Smooth muscle cell (in vitro differentiated cells): ENCODE results near the gene LAMB3. TPM values are rescaled to one million over a fixed set of nuclear protein-coding genes. Genes with fewer than 3 reads are reported as not detected.

Experiments
- DNase-seq: peaks from one replicate; lab custom pipeline; 2025; ENCODE audit not compliant: unreplicated experiment; lab: John Stamatoyannopoulos, UW
- H2AFZ ChIP-seq: fragments of 200-600 bp; sonication (generic); 2 replicates; pipeline ENCODE4 v1.6.0; 2016; ENCODE audit warnings: antibody characterized with exemption, low read depth, mild to moderate bottlenecking
- H3F3A ChIP-seq: fragments of 200-600 bp; sonication (generic); 2 replicates; pipeline ENCODE4 v1.6.0; 2017; ENCODE audit warnings: antibody characterized with exemption, low read depth
- H3K27ac ChIP-seq: fragments of 200-600 bp; sonication (generic); 2 replicates; pipeline ENCODE4 v1.5.1; 2016; ENCODE audit warnings: low read depth, mild to moderate bottlenecking
- H3K27me3 ChIP-seq: fragments of 200-600 bp; sonication (generic); 2 replicates; pipeline ENCODE4 v1.6.1; 2016; ENCODE audit warnings: low read depth, mild to moderate bottlenecking
- H3K36me3 ChIP-seq: fragments of 200-600 bp; sonication (generic); 2 replicates; pipeline ENCODE4 v1.5.1; 2016; ENCODE audit warnings: low read depth
- H3K4me1 ChIP-seq: fragments of 200-600 bp; sonication (generic); 2 replicates; pipeline ENCODE4 v1.5.1; 2016; ENCODE audit warnings: low read depth
- H3K4me2 ChIP-seq: fragments of 200-600 bp; sonication (generic); 2 replicates; pipeline ENCODE4 v1.6.0; 2016; ENCODE audit warnings: mild to moderate bottlenecking
- H3K4me3 ChIP-seq: fragments of 200-600 bp; sonication (generic); 2 replicates; pipeline ENCODE4 v1.5.1; 2016; ENCODE audit warnings: mild to moderate bottlenecking
- H3K79me2 ChIP-seq: fragments of 200-600 bp; sonication (generic); 2 replicates; pipeline ENCODE4 v1.6.0; 2016; ENCODE audit warnings: low read depth, mild to moderate bottlenecking
- H3K9ac ChIP-seq: fragments of 200-600 bp; sonication (generic); 2 replicates; pipeline ENCODE4 v1.6.0; 2016; ENCODE audit warnings: low read depth
- H3K9me3 ChIP-seq: fragments of 200-600 bp; sonication (generic); replicated peaks from 2 replicates; pipeline ENCODE4 v1.5.1; 2016; ENCODE audit warnings: low read depth
- H4K20me1 ChIP-seq: fragments of 200-600 bp; sonication (generic); 2 replicates; pipeline ENCODE4 v1.6.0; 2016; ENCODE audit warnings: low read depth
- CTCF ChIP-seq: fragments of 200-600 bp; sonication (generic); IDR thresholded peaks from 2 replicates; pipeline ENCODE4 v1.5.1; 2017; ENCODE audit warnings: borderline replicate concordance, mild to moderate bottlenecking, antibody characterized with exemption; ENCODE audit not compliant: insufficient read depth, poor library complexity, severe bottlenecking
- WGBS: methylation state at CpG from one replicate; pipeline ENCODE4 v1.1.7; 2016; ENCODE audit warnings: low lambda C conversion rate; 5-methylcytosine and 5-hydroxymethylcytosine counted together
- polyA plus RNA-seq: library from polyadenylated mRNA; unstranded; fragments of >200 nt; fragmentation: Nextera tagmentation; extraction: Ambion mirVana; gene quantifications from 2 replicates; pipeline ENCODE4 v1.2.1, GENCODE V29; 2016
- total RNA-seq: library from RNA; depleted of rRNA; stranded (reverse); fragments of >200 nt; gene quantifications from 2 replicates; pipeline ENCODE4 v1.2.3, GENCODE V29; 2014

The LAMB3 gene
- total and polyA plus RNA-seq, 2 experiments from 2014 or later = 17.0 to 24.0 TPM

GRCh38 chr1:209619696-209620486 is 32.3 kb downstream of the LAMB3 start:
- Histone ChIP-seq H3K27me3 (no peaks in the 10 kb centered on the region), H3K4me3 (no peak overlapping the region), H3K36me3 (no peaks in the 10 kb centered on the region), H3K27ac (no peak overlapping the region), H3K79me2 (no peaks in the 10 kb centered on the region), H3K4me1 (no peaks in the 10 kb centered on the region), H3K4me2 (no peak overlapping the region), H4K20me1 (no peaks in the 10 kb centered on the region), H3F3A (no peaks in the 10 kb centered on the region), H3K9ac (no peak overlapping the region), H2AFZ (no peak overlapping the region), H3K9me3 (no peaks in the 10 kb centered on the region)
- DNase-seq = no peak
- WGBS = 87% methylated on average over 7 of the region's 7 CpGs
- TF ChIP-seq CTCF = no peak

- Histone ChIP-seq H3K4me1 (no peaks in the 10 kb centered on the region), H3K79me2 (no peaks in the 10 kb centered on the region), H4K20me1 (no peaks in the 10 kb centered on the region), H3K36me3 (no peaks in the 10 kb centered on the region), H3K9ac (no peak overlapping the region), H3K27me3 (peaks cover 8% of the 10 kb centered on the region), H3K4me3 (no peak overlapping the region), H2AFZ (no peak overlapping the region), H3K9me3 (no peaks in the 10 kb centered on the region), H3K4me2 (no peak overlapping the region), H3F3A (no peaks in the 10 kb centered on the region), H3K27ac (no peak overlapping the region)
- 81% methylated on average over 6 of the region's 6 CpGs for WGBS
- no peak for DNase-seq
- TF ChIP-seq CTCF = no peak
Observed at GRCh38 chr1:209618756-209619420, 33.3 kb downstream of the LAMB3 start.

GRCh38 chr1:209618291-209618690 is 33.9 kb downstream of the LAMB3 start:
- no peaks in the 10 kb centered on the region for H3K79me2 ChIP-seq
- H3K4me1 ChIP-seq = no peaks in the 10 kb centered on the region
- H3K9me3 ChIP-seq = no peaks in the 10 kb centered on the region
- no peak for DNase-seq
- H3K36me3 ChIP-seq = no peaks in the 10 kb centered on the region
- H2AFZ ChIP-seq = no peak overlapping the region
- TF ChIP-seq CTCF = no peak
- WGBS = 98% methylated on average over 11 of the region's 11 CpGs
- no peak overlapping the region for H3K4me2 ChIP-seq
- H3K9ac ChIP-seq = no peak overlapping the region
- H3F3A ChIP-seq = no peaks in the 10 kb centered on the region
- H3K27ac ChIP-seq = no peak overlapping the region
- no peaks in the 10 kb centered on the region for H4K20me1 ChIP-seq
- peaks cover 13% of the 10 kb centered on the region for H3K27me3 ChIP-seq
- no peak overlapping the region for H3K4me3 ChIP-seq
